HG03097 (cell line): Measurements from ENCODE around the gene DNAI7.
A peak's percentile ranks its signal among the peaks of the same experiment; 100 is the strongest.

Source experiments
- ATAC-seq: cut with Tn5 transposase; IDR thresholded peaks from one replicate; pipeline ENCODE4 v1.9.1; 2021; ENCODE audit not compliant: unreplicated experiment, low FRiP score

Gene DNAI7, protein sequence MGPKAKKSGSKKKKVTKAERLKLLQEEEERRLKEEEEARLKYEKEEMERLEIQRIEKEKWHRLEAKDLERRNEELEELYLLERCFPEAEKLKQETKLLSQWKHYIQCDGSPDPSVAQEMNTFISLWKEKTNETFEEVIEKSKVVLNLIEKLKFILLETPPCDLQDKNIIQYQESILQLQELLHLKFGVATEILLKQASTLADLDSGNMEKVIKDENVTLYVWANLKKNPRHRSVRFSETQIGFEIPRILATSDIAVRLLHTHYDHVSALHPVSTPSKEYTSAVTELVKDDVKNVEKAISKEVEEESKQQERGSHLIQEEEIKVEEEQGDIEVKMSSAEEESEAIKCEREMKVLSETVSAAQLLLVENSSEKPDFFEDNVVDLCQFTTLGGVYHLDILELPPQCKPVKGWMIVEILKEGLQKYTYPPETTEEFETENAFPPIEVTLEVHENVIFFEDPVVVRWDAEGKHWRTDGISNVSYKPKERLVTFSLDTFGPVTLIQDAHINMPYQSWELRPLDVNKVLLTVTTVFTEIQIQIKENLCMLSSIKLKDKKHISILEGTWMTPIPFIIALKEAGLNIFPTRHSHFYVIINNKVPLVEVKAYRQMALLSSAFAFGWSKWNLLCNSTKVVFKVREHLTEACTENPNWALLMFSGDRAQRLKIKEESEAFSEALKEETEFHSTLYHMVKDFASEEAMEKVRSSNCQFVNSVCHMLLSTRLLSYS

DNA sequence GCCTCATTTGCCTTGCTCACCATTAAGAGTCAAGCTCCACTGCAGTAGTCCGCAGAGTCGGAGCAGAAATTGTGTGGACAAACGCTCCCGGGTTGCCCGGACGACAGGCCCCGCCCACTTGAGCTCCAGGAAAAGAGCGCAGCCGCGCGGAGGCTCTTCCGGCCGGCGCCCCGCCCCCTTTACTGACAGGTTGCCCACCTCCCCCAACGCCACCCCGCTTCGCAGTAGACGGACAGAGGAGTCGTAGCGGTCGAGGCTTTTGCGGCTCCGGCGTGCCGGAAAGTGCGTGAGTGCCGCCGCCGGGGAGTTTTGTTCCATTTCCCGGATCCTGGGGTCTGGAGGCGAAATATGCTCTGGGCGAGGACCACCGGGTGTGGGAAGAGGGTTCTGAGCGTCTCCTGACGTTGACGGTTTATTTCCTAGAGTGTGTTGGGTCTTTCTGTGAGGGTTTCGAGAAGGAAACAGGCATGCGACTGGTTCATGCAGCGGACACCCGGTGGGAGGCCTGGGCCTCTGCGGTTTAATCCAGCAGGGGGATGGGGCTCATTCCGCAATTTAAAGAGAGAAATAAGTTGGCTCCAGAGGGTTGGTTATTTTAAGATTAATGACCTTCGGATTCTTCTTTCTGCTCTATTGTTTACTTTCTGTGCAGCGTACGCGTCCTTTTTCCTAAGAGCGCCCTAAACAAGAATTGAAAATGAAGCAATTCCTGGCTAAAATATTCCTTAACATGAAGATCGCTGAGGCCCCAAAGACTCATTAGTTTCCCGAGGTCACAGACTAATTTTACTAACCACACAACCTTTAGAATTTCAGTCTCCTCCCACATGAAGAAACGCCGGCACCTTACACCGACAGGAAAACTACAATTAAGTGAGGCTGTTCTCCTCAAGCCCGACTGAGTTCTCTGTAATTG, at the start of gene DNAI7, which contains the start of gene ETFRF1:
TSS of gene DNAI7 (minus strand) at position 105 of the 916 bp plus-strand sequence. CDS start at position 23, 82 bp downstream.
TSS of gene ETFRF1 (plus strand) at position 182 of the 916 bp plus-strand sequence. CDS start 8,720 bp downstream, outside the sequence.
- ATAC-seq = peak; percentile 82

DNA sequence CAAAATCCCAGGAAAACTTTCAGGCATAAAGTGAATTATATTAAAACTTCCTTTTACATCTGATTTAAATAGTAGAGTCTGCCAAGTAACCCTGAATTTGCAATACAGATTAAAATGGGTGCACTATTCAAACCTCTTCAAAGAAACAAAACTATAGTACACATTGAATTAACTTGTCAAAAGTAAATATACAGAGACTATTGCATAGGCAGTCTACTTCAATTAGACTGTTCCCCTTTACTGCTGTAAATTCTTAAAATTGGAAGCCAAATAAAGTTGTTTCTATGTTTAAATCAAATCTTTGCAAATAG, 48.7 kb upstream of the DNAI7 start:
- ATAC-seq = no peak

DNA sequence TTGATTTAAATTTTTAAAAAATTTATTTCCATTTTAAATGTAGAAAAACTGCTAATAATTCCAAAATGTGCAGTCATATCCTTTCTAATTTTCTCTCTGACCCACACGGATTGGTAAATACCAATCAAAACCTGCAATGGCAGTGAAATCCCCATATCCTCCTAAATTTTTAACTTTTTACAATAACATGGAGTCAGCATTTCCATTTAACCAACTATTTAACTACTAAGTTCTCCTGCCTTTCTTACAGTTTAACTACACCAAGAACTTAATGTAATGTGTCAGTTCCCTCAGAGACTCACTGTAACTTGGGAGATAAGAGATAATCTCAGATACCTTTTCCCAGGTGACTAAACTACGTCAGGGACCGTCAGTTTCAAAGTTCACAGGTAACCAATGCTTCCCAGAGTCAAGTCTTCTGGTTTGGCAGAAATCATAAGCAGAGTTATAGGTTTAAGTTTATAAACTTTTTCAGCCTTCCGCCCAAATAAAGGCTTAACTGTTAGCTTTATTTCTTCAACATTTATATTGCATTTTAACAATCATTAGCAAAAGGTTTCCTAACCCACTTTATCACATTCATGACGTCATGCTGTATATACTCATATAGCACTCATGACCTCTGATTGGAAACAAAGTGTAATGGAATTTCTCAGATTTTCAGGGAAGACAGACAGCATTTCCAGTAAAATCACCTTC, 48.2 kb upstream of the DNAI7 start:
- ATAC-seq = no peak

DNA sequence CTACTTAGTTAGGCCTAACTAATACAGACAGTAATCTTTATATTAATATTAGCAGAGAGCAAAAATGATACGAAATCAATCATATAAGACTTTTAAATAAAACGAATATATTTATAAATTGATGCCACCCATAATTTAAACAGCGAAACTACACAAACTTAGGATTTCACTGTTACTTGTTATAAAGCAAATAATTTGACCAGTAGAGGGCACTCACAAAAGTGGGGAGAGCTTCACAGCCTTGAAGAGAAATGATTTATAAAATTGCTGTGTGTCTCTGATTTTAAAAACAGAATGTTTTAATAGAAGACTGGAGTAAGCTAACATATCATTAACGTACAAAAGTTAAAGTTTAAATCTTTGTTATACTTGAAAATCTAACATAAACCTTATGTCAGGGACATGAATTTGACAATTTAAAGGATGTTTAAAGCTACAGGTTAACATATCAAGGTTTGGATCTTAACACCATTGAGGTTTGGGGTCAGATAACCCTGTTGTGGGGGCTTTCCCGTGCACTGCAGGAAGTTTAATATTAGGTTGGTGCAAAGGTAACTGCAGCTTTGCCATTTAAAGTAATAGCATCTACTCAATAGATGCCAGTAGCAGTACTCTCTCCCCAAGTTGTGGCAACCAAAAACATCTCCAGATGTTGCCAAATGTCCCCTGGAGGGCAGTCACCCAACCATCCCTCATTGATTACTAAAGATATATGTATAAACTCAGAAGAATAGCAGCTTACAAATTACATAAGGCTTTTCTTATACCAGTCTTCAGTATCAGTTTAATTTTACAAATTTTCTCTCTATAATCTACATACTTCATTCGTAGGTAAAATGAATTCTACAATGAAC, 46.4 kb upstream of the DNAI7 start:
- peak; percentile 49 for ATAC-seq

DNA sequence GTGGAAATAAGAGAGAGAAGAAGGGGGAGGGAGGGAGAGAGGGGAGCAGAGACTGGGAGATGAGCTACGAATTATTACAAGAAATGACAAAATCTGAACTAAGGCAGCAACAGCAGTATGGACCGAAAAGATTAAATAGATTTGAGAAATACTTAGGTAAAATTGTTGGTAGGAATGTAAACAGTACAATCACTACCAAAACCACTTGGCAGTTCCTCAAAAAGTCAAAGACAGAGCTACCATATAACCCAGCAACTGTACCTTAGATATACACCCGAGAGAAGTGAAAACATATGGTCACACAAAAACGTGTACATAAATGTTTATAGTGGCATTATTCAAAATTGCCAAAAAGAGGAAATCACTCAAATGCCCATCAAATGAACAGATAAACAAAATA, 41.7 kb upstream of the DNAI7 start:
- ATAC-seq = no peak

DNA sequence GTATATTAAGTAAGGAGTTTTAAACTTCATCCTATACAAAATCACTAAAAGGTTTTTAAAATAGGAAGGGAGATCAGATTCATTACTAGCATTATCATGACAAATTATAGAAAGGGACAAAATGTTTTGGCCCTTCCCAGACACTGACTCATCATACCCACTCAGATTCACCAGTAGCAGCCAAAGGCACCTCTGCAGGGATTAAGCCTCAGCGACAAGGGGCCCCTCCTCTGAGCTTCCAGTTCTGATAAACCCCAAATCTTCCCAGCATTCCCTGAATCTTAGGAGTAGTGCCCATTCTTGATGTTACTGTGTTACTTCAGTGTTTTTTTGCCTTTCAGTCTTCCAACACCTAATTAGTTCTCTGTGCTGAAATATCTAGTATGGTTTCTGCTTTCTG, 41.2 kb upstream of the DNAI7 start:
- no peak for ATAC-seq

DNA sequence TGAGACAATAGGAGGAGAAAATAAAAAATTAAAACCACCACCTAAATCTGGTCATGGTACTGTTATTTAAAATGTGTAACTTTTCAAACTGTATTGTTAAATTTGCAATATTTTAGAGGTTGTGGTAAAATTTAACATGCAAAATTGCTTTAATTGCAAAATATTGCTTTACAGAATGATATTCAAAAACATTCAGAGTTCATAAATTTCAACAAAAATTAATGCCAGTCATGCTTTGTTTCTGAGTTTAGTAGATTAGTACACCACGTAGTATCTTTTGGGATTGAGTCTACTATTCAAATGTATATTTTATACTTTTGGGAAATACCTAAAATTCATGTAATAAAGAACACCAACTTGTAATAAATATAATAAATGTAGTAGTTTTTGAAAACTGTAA, 18.4 kb upstream of the DNAI7 start:
- ATAC-seq = no peak

DNA sequence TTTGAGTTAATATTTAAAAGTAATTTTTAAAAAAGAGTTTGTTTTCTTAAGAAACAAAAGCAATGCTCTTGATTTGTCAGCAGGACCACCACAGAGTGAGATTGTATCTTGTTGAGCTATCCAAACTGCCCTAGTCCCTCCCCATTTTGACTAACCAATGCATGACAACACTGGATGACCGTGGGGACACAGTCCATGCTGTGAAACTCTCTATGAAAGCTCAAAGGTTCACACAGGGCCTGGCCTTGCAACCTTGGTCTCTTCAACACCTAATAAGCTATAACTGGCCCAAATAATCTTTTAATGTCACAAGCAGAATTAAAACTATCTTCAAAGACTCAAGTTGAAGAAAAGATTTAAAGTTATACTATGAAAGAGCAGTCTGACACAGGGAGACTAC, 13.6 kb upstream of the DNAI7 start:
- ATAC-seq = no peak

DNA sequence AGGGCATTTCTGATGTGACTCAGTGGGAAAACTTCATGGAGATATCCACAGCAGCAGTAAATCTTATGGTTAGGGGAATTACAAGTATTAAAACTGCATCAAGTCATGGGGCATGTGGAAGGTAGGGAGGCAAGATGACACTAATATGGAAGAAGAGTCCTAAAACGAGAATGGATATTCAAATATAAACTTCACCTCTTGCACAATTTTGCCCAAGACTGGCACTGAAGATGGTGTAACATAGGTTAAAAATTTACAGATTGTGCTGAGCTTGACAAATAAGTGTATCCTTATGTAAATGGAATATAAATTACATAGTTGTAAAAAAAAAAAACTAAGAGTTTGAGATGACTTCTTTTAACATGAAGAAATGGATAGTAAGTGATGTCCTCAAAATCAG, 12.9 kb upstream of the DNAI7 start:
- ATAC-seq = no peak

DNA sequence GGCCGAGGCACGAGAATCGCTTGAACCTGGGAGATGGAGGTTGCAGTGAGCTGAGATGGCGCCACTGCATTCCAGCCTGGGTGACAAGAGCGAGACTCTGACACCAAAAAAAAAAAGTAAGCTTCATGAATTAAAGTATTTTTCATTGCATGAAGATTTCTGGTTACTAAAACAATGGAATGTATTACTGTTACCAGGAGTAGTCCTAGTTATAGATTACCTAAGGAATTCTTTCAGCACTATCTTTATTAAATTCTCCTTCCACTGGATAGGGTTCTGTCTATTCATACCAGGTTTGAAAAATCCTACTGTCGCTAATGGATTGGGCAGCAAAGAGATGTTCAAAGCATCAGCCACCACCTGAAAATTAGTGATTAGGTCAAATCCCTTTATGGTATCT, 12.5 kb upstream of the DNAI7 start:
- no peak for ATAC-seq

DNA sequence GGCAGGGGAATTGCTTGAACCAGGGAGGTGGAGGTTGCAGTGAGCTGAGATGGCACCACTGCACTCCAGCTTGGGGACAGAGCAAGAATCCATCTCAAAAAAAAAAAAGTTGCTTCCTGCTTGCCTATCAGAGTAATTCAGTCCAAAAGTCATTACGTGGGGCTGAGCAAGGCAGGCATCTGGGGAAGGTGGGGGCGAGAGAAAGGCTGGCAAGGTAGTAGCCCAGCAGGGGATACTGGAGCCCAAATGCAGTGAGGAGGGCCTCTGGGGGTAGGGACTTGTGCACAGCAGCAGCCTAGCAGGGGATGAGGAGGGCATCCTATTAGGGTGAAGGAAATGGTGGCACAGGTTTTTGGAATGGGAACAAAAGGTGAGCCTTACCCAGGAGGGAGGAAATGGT, 7.2 kb upstream of the DNAI7 start:
- no peak for ATAC-seq

DNA sequence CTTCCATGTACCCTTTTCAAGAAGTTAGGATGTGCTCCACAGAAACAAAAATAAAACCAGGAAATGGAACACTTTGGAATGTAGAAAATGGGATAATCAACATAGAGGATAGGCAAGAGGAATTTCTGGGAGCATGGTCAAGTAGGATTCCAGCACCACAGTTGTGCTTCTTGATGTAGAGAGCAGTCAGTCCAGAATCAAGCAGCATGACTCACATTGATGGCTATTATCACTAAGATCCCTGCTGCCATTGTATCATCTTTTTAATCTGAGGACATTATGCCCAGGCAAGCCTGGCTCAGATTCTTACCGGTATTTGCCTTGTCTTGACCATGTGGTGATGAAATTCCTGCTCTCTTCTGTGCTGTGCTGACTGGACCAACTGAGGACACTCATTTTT, 5.7 kb upstream of the DNAI7 start:
- no peak for ATAC-seq

DNA sequence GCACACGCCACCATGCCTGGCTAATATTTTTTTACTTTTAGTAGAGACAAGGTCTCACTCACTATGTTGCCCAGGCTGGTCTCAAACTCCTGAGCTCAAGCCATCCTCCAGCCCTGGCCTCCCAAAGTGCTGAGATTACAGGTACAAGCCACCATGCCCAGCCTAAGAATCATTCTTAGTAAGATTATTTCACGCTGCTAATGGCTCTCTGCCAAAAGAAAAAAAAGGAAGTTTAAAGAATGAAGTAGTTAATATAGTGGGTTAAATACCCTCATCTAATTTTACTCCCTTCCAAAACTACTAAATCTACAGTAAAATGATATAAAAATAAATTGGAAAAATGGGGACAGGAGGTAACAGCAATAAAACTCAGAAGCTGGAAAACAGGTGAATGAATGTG, 2.6 kb upstream of the DNAI7 start:
- ATAC-seq = no peak

DNA sequence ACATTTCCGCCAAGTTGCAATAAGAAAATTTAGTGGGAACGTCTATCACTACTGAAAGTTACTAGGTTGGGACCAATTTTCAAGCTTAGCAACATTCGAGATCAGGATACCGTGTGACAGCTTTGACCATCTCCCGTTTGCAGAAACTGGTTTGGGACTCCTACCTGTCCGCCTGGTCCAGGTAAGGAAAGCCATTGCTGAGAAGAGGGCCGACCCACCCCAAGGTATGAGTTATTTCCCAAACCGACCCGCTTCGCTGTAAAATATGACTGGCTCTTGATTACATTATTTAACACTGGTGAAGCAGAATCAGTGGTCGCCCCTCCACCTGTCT, 271 bp downstream of the DNAI7 start:
- no peak for ATAC-seq

DNA sequence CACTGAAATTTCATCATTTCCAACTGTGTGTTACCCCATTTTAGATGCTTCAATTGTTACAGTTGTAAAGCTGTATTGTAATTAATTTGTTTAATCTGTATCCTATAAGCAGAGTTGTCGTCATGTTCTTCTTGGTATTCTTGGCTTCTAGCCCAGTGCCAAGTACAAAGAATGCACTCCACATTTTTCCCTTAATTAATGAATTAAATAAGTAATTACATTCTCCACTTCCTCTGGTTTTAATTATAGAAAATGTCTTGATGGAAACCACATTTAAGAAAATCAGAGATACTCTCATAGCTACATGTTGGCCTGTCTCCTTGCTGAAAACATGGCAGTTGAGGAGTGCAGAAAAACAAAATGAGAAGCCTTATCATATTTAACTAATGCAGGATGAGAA, 746 bp downstream of the DNAI7 start:
- ATAC-seq = no peak

DNA sequence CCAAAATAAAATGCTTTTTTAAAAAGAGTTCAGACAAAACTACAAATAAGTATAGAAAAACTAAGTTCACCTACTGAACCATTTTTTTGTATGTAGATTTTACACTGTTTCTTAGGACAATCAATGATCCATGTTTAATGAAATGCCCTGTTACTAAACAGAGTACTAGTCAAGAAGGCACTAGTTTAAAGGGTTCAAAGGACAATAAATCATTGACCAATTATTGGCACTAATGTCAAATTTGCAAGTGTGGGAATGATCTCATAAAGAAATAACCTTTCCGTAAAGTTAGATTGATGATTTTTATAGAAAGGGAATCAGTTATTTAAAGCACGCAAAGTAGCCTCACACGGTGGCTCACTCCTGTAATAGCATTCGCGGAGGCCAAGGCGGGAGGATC, 4.2 kb downstream of the DNAI7 start:
- ATAC-seq = no peak

DNA sequence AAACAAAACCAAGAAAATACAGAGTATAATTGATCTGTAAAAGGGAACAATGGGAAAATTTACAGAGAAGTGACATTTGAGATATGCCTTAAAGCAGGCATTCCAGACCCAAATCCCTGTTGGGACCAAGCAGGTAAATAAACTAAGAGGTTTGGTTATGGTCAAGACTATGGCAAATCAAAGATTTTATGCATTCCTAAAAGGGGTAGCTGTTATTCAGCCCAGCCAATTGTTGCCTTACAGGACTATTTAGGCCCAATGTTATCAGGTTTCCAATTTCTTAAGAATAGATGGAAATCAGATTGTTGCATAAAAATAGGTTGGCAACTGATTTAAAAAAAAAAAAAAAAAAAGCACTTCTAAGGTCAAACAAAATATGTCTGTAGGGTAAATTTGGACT, 5.3 kb downstream of the DNAI7 start:
- ATAC-seq = no peak

DNA sequence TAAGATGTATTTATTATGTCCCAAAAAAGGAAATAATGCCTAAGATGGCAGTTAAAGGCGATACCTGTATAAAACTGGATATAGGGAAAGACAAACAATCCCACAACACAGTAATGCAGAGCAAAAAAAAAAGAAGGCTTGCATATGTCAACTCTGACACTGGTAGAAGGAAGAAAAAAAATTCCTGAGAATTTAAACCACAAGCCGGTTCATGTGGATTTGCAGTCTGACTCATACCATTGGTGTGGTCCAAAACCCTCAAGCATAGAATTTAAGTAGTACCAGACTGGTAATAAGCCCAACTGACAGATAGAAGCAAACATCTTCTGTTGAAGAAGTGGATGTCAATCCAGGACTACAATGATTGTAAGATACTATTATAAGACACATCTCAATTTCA, 7.2 kb downstream of the DNAI7 start:
- ATAC-seq = no peak

DNA sequence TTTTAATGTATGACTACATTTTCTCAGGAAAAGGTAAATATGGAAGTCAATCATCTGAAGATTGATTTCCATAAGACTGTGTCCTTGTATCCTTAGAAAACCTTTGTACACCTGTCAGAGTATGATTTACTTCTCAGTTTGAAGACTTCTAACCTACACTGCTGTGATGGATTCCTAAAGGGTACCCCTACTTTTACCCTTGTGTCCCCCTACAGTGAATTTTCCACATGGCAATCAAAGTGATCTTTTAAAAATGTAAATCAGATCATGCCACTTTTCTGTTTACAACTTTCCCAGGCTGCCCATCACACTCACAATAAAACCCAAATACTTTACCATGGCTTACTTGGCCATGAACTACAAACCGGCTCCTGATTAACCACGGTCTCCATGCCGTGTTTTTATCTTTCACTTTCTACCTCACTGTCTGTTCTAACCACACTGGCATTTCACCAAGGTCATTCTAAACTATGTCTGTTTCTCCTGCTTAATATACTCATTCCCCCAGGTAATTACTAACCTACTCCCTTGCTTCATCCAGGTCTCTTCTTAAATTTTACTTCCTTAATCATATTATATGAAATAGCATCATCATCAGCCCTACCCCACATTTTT, 8.1 kb downstream of the DNAI7 start:
- ATAC-seq = no peak
